ENCODE results near the gene TANGO6.
"Not testable (repeated sequence)": the region's sequence is repeated elsewhere in the genome, so short reads cannot be mapped to it uniquely, and the experiment has no call there.

DNA sequence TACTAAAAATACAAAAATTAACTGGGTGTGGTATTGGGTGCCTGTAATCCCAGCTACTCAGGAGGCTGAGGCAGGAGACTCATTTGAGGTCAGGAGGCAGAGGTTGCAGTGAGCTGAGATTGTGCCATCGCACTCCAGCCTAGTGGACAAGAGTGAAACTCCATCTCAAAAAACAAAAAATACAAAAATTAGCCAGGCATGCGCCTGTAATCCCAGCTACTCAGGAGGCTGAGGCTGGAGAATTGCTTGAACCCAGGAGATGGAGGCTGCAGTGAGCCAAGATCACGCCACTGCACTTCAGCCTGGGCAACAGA lies 208.1 kb downstream of the TANGO6 start:
- TF ChIP-seq, protein P1, sequence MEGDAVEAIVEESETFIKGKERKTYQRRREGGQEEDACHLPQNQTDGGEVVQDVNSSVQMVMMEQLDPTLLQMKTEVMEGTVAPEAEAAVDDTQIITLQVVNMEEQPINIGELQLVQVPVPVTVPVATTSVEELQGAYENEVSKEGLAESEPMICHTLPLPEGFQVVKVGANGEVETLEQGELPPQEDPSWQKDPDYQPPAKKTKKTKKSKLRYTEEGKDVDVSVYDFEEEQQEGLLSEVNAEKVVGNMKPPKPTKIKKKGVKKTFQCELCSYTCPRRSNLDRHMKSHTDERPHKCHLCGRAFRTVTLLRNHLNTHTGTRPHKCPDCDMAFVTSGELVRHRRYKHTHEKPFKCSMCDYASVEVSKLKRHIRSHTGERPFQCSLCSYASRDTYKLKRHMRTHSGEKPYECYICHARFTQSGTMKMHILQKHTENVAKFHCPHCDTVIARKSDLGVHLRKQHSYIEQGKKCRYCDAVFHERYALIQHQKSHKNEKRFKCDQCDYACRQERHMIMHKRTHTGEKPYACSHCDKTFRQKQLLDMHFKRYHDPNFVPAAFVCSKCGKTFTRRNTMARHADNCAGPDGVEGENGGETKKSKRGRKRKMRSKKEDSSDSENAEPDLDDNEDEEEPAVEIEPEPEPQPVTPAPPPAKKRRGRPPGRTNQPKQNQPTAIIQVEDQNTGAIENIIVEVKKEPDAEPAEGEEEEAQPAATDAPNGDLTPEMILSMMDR (conservative IDR thresholded peaks at IDR 0.05; ENCODE audit: low read depth, low read length) = not testable (repeated sequence)
- not testable (repeated sequence) for TF ChIP-seq EZH2 (IDR thresholded peaks at IDR 0.05; ENCODE audit: borderline replicate concordance, low read depth, low read length, poor library complexity, severe bottlenecking)
